Dermis blood vessel endothelial cell (primary cell): ENCODE results near the gene PIGM. TPM values are rescaled to one million over a fixed set of nuclear protein-coding genes. Genes with fewer than 3 reads are reported as not detected.

Experiments
- DNase-seq: peaks from one replicate; pipeline ENCODE4 v3.0.0; 2010
- total RNA-seq: library from RNA; depleted of rRNA; stranded (reverse); fragments of >200 nt; gene quantifications from 2 replicates; pipeline ENCODE4 v1.2.3, GENCODE V29; 2014

PIGM gene
- total RNA-seq: 2.6 and 3.5 TPM in 2 replicates

DNA sequence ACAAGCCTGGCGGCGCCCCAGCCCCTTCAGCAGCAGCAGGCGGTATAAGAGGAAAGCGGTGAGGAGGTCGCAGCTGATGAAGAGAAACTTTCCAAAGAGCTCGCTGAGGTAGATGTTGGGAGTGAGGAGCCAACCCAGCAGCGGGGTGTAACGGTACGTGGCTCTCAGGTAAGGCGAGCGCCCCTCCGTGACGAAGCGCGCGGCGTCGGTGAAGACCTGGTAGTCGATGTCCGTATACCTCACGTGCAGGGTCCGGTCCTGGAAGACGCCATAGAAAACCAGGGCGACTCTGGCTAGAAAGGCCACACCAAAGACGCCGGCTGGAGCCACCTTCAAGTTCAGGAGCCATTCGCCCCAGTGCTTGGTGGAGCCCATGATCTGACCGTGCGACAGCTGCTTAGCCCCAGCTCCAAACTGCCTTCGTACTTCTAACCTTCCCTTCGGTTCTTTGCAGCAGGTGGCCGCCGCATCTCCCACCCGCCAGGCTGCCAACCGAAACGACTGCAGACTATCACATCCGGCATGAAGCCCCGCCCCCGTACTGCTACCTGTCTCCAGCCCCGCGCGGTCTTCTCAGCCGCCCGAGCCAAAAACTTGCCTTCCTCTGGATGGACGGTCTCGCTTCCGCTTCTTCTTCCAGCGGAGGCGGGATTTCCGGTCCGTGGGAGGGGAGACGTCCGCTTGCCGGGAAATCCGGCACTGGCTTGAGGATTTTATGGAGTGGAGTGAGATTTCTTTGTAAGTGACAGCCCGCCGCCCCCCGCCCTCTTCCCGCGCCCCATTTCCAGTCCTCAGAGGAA, at the start of gene PIGM:
Gene PIGM (minus strand): TSS at position 626 of the 800 bp plus-strand sequence. CDS start 251 bp downstream, at position 375.
- peak; percentile 82 for DNase-seq

- no peak for DNase-seq
These were observed 49.6 kb upstream of the PIGM start, which contains the start of gene KCNJ9 for GRCh38 chr1:160081261-160081936. Gene KCNJ9, plus strand, starts transcription at chr1:160081538. Its CDS starts 2,493 bp downstream, at chr1:160084031.

DNA sequence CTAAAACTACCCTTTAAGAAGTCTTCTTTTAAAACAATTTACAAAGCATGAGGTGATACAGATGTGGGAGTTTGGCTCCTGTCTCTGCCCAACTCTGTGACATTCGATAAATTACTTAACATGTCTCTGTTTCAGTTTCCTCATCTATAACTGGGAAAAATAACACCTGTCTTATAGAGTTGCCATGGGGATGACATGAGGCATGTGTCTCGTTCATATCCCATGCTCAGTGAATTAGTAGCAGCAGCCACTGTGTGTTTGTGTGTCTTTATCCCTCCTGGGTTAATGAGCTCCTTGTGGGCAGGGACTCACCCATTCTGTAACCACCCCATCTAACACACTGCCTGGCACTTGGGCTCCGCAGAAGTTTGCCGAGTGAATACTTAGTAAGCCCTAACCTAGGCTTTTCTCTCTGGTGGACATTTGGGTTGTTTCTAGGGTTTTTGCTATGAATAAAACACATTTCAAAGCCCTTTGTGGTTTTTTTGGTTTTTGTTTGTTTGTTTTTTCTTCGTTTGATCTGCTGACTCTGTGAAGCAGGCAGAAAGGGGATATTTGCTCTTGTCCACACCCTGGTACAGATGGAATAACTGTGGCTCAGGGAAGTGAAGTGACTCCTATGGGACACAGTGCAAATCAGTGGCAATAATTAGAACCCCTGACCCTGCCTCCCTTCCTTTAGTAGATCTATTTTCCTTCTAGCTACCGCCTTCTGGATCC, 48.8 kb upstream of the PIGM start:
- DNase-seq: no peak

DNA sequence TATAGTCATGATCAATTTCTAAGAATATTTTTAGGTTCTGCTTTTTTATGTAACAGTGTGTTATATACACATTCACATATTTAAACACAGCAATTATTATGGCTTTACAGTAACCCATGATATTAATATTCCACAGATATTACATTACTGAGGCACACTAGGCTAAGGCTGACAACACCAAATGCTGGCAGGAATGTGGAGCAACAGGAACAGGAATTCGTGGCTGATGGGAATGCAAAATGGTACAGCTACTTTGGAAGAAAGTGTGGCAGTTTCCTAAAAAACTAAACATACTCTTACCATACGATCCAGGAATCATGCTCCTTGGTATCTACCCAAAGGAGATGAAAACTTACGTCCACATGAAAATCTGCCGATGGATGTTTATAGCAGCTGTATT, 47.7 kb upstream of the PIGM start:
- DNase-seq: no peak

DNA sequence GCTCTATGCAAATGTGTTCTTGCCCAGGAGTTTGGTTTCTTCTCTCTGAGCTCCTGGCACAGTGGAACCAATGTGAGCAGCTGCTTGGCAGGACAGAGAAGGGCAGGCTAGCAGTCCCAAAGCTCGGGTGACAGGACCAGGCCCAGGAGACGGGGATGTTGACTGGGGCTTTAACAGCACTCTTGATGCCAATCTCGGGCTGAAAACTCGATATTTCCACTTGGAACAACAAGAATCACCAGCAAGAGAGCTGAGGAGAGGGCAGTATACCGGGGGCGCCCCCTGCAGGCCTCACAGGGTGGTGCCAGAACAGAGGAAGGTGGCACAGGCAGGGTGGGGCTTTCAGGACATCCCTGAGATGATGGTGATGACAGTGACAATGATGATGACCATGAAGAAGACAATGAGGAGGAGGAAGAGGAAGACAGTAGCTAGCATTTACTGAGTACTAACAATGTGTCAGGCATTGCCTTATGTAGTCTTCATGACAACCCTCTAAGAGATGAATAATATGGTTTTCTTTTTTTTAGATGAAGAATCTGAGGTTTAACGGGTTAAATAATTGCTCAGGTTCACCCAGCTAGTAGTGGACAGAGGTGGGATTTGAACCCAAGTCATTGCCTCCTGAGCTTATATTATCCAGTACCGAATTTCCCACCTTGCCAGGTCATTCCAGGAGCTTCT, 46.9 kb upstream of the PIGM start:
- DNase-seq: peak; percentile 46

- no peak for DNase-seq
These were observed 45.7 kb upstream of the PIGM start for GRCh38 chr1:160077486-160077885.

DNA sequence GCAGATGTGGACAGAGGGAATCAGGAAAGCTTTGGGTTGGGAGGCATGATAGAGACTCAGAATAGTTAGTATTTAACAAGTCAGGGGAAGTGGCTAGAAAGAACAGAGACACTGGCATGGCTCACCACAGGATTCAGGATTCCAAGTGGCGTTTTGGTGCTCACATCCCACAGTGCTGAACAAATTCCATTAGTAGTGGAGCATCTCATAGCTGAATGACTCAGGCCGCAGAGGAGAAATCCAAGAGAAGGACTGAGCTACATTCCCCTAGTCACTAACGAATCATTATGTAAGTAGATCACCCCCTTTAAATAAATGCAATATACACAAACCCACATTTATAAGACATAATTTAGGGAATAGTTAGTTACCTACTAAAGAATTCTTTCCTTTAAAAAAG, 44.5 kb upstream of the PIGM start:
- DNase-seq: no peak

GRCh38 chr1:160075836-160076235, 44.0 kb upstream of the PIGM start:
- DNase-seq: no peak

DNA sequence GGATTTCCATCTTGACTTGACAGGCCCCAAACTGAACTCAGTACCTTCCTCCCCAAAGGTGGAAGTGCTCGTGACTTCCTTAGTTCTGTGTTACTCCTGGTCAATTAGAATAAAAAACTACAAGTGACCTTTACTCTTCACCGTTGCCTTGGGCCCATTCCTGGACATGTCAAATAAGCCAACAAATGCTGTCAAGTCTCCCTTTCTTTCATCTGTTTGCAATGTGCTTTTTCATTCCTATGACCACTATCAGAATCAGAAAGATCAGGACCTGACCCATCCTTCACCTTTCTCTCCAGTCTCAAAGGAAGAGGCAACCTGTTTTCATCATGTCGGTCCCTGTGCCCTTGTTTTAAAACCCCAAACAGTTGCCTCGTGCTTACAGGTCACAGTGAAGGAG, 43.1 kb upstream of the PIGM start:
- DNase-seq: no peak

- no peak for DNase-seq
These were observed 39.5 kb upstream of the PIGM start for GRCh38 chr1:160071289-160071688.

DNA sequence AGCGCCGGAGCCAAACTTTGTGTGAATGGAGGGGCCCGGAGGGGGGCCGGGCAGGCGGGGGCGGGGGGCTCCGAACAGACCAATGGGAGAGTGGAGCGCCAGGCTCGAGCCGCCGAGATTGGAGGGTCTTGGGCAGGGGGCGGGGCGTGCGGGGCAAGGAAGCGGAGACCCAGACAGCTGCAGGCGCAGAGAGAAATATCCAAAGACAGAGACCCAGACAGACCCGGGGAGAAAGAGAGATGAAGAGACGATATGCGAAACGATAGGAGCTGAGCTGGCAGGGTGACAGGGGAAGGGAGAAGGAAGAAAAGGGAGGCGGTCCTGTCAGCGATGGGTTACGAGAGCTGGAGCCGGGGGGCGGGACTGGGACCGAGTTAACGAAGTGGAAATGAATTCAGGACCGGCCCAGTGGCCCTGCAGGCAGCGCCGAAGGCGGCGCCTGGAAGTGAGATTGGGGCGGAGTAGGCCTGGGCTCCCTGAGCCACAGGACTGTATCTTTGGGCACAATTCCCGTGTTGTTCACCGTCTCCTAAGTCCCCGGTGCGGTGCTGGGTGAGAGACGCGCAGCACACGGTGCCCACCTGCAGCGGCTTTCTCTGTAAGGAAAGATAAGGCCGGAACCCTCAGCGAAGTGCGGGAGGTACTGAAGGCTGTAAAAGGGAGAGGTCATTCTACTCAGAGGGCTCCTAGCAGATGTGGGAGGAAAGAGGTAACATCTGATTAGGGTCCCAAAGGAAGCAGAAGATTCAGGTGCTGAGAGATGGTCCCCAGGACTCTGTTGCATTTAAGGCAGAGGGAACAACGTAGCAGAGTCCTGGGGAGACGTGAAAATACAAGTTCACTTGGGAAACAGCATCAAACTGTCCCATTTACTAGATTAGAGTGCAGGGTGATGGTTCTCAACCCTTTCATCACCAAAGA, 38.7 kb upstream of the PIGM start:
- DNase-seq: peak; percentile 62

DNA sequence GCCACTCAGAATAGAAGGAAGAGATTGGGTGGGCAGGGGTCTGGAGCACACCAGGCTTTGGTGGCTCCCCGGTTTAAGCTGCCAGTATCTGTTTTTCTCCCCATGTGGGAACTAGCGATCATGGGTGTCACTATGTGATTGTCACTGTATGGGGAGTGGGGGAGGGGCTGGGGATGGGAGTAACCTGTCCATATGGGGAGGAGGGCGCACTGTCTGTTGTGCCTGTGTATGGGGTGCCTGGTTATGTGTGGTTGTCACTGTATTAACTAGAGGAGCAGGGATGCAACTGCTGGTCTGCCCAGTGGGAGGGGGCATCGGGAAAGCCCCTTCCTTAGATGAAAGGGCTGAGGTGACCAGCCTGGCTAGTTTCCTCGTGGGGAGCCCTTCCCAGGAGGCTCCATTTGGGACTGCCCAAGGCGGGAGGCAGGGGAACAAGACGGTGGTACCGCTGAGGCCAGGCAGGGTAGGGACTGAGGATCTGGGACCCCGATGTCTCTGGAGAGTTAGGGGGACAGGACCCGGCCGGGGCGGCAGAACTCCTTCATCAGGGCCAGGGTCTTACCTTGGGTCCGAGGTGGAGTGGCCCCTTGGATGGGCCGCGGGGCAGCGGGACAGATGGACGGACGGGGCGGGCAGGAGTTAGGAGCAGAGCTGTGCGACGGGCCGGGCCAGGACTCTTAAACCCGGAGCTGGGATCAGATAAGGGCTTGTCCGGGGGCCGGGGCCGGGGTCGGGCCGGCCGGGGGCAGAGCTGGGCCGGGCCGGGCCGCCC, 37.9 kb upstream of the PIGM start, which contains the start of gene KCNJ10:
Gene KCNJ10 (minus strand): TSS at position 701 of the 772 bp plus-strand sequence. CDS start 27,628 bp downstream, outside the sequence.
- DNase-seq: no peak

GRCh38 chr1:160068225-160068624, 36.4 kb upstream of the PIGM start:
- DNase-seq: no peak

DNA sequence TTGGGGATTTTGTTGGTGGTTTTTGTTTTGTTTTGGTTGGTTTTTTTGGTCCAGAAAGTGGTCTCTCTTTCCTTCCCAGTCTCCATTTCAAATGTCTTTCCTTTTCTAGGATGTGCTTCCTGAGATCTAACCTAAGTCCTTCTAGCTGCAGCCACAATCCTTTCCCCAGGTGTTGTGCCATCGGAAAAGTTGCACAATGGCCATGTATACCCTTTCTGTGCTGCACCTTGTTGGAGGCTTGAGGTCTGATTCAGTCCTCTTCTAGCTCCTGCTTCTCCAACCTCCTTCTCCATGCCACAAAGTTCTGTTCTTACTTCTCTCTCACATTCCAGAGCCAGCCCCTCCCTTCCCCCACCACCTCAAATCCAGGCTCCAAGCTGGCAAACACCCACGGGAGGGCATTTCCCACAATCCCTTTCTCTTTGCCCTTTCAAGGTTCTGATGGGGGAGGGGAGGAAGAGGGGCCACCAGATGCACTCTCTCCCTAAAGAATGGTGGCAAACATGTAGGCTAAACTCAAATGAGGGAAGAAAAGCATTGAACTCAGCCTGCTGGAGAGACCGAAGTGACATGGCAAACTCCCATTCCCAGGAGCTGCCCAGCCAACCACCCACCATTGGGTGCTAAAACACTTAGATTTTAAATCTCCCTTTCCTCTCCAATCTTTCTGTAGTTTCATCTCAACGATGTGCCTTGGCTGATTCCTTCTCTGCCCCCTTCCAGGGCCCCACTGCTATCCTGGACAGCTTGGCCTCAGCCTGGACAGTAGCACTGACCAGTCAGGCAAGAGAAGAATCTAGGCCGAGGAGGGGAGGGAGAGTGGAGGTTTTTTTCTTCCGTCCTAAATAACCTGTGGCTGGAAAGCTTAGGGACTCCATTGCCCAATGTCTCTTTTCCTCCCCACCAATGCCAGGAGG, 35.3 kb upstream of the PIGM start:
- DNase-seq: no peak

- DNase-seq: no peak
These were observed 33.0 kb upstream of the PIGM start for GRCh38 chr1:160064746-160065145.

GRCh38 chr1:160064164-160064563, 32.4 kb upstream of the PIGM start:
- no peak for DNase-seq

DNA sequence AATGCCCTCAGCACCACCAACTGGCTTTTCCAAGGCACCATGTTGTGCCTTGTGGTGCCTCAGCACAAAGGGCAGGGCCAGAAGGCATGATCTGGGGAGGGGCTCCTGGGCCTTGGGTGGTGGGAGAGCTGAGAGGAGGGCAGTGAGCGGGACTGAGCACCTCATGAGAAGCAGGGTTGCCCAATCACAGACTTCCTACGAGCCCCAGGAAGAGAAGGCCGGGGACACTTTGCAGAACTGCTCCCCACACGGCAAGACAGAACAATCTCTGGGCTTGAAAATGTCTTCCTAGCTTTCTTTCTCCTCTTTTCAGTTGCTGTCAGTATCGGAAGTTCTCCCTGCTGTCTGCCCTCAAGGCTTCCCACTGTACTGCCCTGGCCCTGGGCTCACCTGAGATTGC, 31.4 kb upstream of the PIGM start:
- DNase-seq: no peak

DNA sequence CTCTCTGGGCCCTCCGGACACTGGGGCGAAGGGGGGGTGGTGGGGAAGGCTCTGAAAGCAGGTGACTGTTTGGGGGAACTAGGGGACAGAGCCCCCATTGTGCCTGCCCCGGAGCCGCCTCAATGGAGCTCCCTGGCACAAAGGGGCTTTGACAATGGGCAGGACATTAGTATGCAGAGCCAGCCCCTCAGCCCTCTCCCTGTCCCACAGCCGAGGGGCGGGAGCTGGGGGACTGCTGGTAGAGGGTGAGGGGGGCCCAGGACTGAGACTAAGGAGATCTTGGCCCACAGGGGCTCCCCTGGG, 30.4 kb upstream of the PIGM start:
- DNase-seq: no peak

GRCh38 chr1:160061369-160062229, 29.8 kb upstream of the PIGM start:
- no peak for DNase-seq
